WTC11 (cell line): ENCODE data around the gene PUS7L. TPM values are rescaled to one million over a fixed set of nuclear protein-coding genes. Genes with fewer than 3 reads are reported as not detected.

ENCODE experiments used
- ATAC-seq: fragments of 200-7000 bp; cut with Tn5 transposase; 2 replicates; pipeline ENCODE4 v1.10.0; 2021; ENCODE audit warnings: mild to moderate bottlenecking, moderate library complexity
- CTCF ChIA-PET: fragments of 300-600 bp; sonication (Branson Sonifier 250); formaldehyde crosslinking; loops from one replicate; lab custom pipeline; 2021; ENCODE audit warnings: antibody characterized with exemption; lab: Charles Lee
- POLR2A ChIA-PET: fragments of 350-600 bp; sonication (Branson Sonifier 250); formaldehyde crosslinking; loops from one replicate; lab custom pipeline; 2021; ENCODE audit warnings: antibody characterized with exemption; lab: Charles Lee
- DNase-seq: peaks from one replicate; pipeline ENCODE4 v3.0.0; 2021; ENCODE audit warnings: low spot score
- H3K27ac Mint-ChIP-seq: 2 replicates; pipeline ENCODE4 v1.8.0; 2021; ENCODE audit warnings: mixed read lengths
- H3K27me3 Mint-ChIP-seq: 2 replicates; pipeline ENCODE4 v1.8.0; 2021; ENCODE audit warnings: low read depth, mild to moderate bottlenecking, moderate library complexity, mixed read lengths
- H3K36me3 Mint-ChIP-seq: 2 replicates; pipeline ENCODE4 v1.8.0; 2021; ENCODE audit warnings: mixed read lengths
- H3K4me1 Mint-ChIP-seq: 2 replicates; pipeline ENCODE4 v1.8.0; 2022; ENCODE audit warnings: mixed read lengths
- H3K4me3 Mint-ChIP-seq: 2 replicates; pipeline ENCODE4 v1.8.0; 2021; ENCODE audit warnings: mild to moderate bottlenecking, moderate library complexity, mixed read lengths
- H3K9me3 Mint-ChIP-seq: 2 replicates; pipeline ENCODE4 v1.8.0; 2021; ENCODE audit warnings: mixed read lengths
- ATF1 ChIP-seq: sonication (generic); formaldehyde crosslinking; IDR thresholded peaks from 2 replicates; pipeline ENCODE4 v1.8.1; 2023; ENCODE audit warnings: mild to moderate bottlenecking, moderate library complexity, missing genetic modification reagents
- CBFB ChIP-seq: sonication (generic); formaldehyde crosslinking; IDR thresholded peaks from 2 replicates; pipeline ENCODE4 v1.8.1; 2022; ENCODE audit warnings: mild to moderate bottlenecking, low read depth, missing genetic modification reagents
- ESRRA ChIP-seq: sonication (generic); formaldehyde crosslinking; IDR thresholded peaks from 2 replicates; pipeline ENCODE4 v1.8.1; 2022; ENCODE audit warnings: mild to moderate bottlenecking, missing genetic modification reagents, borderline replicate concordance
- FOXJ3 ChIP-seq: sonication (generic); formaldehyde crosslinking; IDR thresholded peaks from 2 replicates; pipeline ENCODE4 v1.9.0; 2021; ENCODE audit warnings: missing genetic modification reagents, mild to moderate bottlenecking, borderline replicate concordance
- GABPB1 ChIP-seq: sonication (generic); formaldehyde crosslinking; IDR thresholded peaks from 2 replicates; pipeline ENCODE4 v1.8.1; 2023; ENCODE audit warnings: mild to moderate bottlenecking, missing genetic modification reagents
- GRHL2 ChIP-seq: fragments of 250-450 bp; sonication (Bioruptor Pico); IDR thresholded peaks from 2 replicates; pipeline ENCODE4 v1.8.0; 2022; ENCODE audit warnings: mild to moderate bottlenecking, moderate library complexity; ENCODE audit not compliant: insufficient replicate concordance, severe bottlenecking
- JUN ChIP-seq: sonication (generic); formaldehyde crosslinking; IDR thresholded peaks from 2 replicates; pipeline ENCODE4 v1.8.0; 2023; ENCODE audit warnings: mild to moderate bottlenecking, missing genetic modification reagents
- NFYB ChIP-seq: sonication (generic); formaldehyde crosslinking; conservative IDR thresholded peaks from 2 replicates; pipeline ENCODE4 v1.8.0; 2022; ENCODE audit warnings: low read depth, missing genetic modification reagents
- SMAD3 ChIP-seq: sonication (generic); formaldehyde crosslinking; IDR thresholded peaks from 2 replicates; pipeline ENCODE4 v1.8.0; 2022; ENCODE audit warnings: missing genetic modification reagents, mild to moderate bottlenecking, borderline replicate concordance
- ZNF263 ChIP-seq: sonication (generic); formaldehyde crosslinking; IDR thresholded peaks from 2 replicates; pipeline ENCODE4 v1.8.1; 2022; ENCODE audit warnings: low read depth, mild to moderate bottlenecking, moderate library complexity, missing genetic modification reagents
- ZNF416 ChIP-seq: fragments of 250-450 bp; sonication (Bioruptor Pico); IDR thresholded peaks from 2 replicates; pipeline ENCODE4 v1.9.0; 2021; ENCODE audit warnings: mild to moderate bottlenecking, inconsistent platforms
- total RNA-seq: library from RNA; stranded (reverse); gene quantifications from 3 replicates; pipeline ENCODE4 v1.2.3, GENCODE V29; 2021
- TF ChIP-seq, protein P1 (sequence below): sonication (generic); formaldehyde crosslinking; IDR thresholded peaks from 2 replicates; pipeline ENCODE4 v1.8.1; 2022; ENCODE audit warnings: mild to moderate bottlenecking, missing genetic modification reagents, moderate library complexity, borderline replicate concordance
- TF ChIP-seq, protein P2 (sequence below): fragments of 250-450 bp; sonication (Bioruptor Pico); IDR thresholded peaks from 2 replicates; pipeline ENCODE4 v1.9.0; 2021; ENCODE audit warnings: mild to moderate bottlenecking
- TF ChIP-seq, protein P3 (sequence below): fragments of 250-450 bp; sonication (Bioruptor Pico); IDR thresholded peaks from 2 replicates; pipeline ENCODE4 v2.1.2; 2022; ENCODE audit warnings: mild to moderate bottlenecking, moderate library complexity
- TF ChIP-seq, protein P4 (sequence below): fragments of 250-450 bp; sonication (Bioruptor Pico); IDR thresholded peaks from 2 replicates; pipeline ENCODE4 v1.8.0; 2021; ENCODE audit warnings: mild to moderate bottlenecking
- TF ChIP-seq, protein P5 (sequence below): sonication (generic); formaldehyde crosslinking; conservative IDR thresholded peaks from 2 replicates; pipeline ENCODE4 v1.8.1; 2022; ENCODE audit warnings: mild to moderate bottlenecking, missing genetic modification reagents

The PUS7L gene
- total RNA-seq, 1 experiment from 2014 or later: 20.7 TPM

DNA sequence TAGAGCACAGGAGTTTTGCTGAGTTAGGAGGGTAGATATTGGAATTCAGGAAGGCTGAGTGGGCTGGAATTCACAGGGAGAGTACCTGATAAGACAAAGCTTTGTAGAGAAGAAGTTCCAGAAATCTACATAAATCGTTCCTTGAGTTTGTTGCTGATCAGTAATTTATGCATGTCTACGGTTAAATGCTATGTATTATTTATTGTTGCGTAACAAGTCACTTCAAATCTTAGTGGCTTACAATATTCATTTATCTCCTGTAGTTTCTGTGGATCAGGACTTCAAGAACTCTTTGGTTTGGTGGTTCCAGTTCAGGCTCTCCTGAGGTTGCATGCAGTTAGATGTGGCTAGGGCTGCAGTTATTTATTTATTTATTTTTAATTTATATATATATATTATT, 7.8 kb downstream of the PUS7L start (continued):
- TF ChIP-seq, protein P1, sequence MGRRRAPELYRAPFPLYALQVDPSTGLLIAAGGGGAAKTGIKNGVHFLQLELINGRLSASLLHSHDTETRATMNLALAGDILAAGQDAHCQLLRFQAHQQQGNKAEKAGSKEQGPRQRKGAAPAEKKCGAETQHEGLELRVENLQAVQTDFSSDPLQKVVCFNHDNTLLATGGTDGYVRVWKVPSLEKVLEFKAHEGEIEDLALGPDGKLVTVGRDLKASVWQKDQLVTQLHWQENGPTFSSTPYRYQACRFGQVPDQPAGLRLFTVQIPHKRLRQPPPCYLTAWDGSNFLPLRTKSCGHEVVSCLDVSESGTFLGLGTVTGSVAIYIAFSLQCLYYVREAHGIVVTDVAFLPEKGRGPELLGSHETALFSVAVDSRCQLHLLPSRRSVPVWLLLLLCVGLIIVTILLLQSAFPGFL (CRISPR knock-in tag): no peak
- TF ChIP-seq GRHL2 (CRISPR knock-in tag) (no peak), CBFB (CRISPR knock-in tag) (no peak), GABPB1 (no peak), SMAD3 (CRISPR knock-in tag) (no peak)
- TF ChIP-seq, protein P2, sequence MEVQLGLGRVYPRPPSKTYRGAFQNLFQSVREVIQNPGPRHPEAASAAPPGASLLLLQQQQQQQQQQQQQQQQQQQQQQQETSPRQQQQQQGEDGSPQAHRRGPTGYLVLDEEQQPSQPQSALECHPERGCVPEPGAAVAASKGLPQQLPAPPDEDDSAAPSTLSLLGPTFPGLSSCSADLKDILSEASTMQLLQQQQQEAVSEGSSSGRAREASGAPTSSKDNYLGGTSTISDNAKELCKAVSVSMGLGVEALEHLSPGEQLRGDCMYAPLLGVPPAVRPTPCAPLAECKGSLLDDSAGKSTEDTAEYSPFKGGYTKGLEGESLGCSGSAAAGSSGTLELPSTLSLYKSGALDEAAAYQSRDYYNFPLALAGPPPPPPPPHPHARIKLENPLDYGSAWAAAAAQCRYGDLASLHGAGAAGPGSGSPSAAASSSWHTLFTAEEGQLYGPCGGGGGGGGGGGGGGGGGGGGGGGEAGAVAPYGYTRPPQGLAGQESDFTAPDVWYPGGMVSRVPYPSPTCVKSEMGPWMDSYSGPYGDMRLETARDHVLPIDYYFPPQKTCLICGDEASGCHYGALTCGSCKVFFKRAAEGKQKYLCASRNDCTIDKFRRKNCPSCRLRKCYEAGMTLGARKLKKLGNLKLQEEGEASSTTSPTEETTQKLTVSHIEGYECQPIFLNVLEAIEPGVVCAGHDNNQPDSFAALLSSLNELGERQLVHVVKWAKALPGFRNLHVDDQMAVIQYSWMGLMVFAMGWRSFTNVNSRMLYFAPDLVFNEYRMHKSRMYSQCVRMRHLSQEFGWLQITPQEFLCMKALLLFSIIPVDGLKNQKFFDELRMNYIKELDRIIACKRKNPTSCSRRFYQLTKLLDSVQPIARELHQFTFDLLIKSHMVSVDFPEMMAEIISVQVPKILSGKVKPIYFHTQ: no peak
- TF ChIP-seq, protein P3, sequence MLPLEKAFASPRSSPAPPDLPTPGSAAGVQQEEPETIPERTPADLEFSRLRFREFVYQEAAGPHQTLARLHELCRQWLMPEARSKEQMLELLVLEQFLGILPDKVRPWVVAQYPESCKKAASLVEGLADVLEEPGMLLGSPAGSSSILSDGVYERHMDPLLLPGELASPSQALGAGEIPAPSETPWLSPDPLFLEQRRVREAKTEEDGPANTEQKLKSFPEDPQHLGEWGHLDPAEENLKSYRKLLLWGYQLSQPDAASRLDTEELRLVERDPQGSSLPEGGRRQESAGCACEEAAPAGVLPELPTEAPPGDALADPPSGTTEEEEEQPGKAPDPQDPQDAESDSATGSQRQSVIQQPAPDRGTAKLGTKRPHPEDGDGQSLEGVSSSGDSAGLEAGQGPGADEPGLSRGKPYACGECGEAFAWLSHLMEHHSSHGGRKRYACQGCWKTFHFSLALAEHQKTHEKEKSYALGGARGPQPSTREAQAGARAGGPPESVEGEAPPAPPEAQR (CRISPR knock-in tag): no peak
- TF ChIP-seq, all 79 proteins: peak for 0

DNA sequence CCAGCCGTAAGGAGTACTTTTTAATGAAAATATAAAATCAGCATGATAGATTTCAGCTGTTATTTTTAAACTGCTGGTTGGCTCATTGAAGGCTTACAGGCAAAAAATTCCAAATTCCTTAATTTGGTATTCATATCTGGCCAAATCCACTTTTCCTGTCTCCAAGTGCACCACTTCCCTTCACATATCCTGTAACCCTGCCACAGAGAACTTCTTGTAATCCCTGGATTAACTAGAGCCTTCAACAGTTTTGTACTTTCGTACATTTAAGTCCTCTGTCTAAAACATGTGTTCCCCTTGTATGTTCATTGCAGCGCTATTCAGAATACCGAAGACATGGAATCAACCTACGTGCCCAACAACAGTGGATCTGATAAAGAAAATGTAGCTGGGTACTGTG, 9.6 kb downstream of the PUS7L start:
- peaks cover 11% of the 10 kb centered on the region for H3K9me3 Mint-ChIP-seq
- H3K27ac Mint-ChIP-seq: peak overlapping the region; percentile 42; the same call in 1 of the 2 replicates
- H3K4me3 Mint-ChIP-seq: no peak overlapping the region
- ChIA-PET CTCF (interaction anchor here (1.6 kb wide), 1 partner anchor 9 kb away, joined by 3 read pairs; no protein-coding TSS in a partner anchor), POLR2A (no interaction called here)
- no peaks in the 10 kb centered on the region for H3K27me3 Mint-ChIP-seq
- TF ChIP-seq ZNF263 (no peak), NFYB (CRISPR knock-in tag) (no peak), FOXJ3 (no peak), ATF1 (no peak), ESRRA (CRISPR knock-in tag) (no peak), ZNF416 (CRISPR knock-in tag) (no peak), JUN (CRISPR knock-in tag) (no peak)
- TF ChIP-seq, protein P4, sequence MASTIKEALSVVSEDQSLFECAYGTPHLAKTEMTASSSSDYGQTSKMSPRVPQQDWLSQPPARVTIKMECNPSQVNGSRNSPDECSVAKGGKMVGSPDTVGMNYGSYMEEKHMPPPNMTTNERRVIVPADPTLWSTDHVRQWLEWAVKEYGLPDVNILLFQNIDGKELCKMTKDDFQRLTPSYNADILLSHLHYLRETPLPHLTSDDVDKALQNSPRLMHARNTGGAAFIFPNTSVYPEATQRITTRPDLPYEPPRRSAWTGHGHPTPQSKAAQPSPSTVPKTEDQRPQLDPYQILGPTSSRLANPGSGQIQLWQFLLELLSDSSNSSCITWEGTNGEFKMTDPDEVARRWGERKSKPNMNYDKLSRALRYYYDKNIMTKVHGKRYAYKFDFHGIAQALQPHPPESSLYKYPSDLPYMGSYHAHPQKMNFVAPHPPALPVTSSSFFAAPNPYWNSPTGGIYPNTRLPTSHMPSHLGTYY (CRISPR knock-in tag): no peak
- TF ChIP-seq, protein P3 (CRISPR knock-in tag): no peak
- TF ChIP-seq, protein P5, sequence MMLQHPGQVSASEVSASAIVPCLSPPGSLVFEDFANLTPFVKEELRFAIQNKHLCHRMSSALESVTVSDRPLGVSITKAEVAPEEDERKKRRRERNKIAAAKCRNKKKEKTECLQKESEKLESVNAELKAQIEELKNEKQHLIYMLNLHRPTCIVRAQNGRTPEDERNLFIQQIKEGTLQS (CRISPR knock-in tag): no peak
- DNase-seq (no peak), ATAC-seq (no peak)
- H3K36me3 Mint-ChIP-seq: peaks cover 26% of the 10 kb centered on the region
- no peaks in the 10 kb centered on the region for H3K4me1 Mint-ChIP-seq
